Right renal cortex interstitium (tissue), 3 donors: ENCODE measurements around the gene PSIP1. TPM values are rescaled to one million over a fixed set of nuclear protein-coding genes. Genes with fewer than 3 reads are reported as not detected.
A peak's percentile ranks its signal among the peaks of the same experiment; 100 is the strongest.
"Not testable (repeated sequence)": the region's sequence is repeated elsewhere in the genome, so short reads cannot be mapped to it uniquely, and the experiment has no call there.

Experiments used
- DNase-seq, 3 donors: peaks; one replicate each; pipeline ENCODE4 v3.0.0-alpha.2; 2013; ENCODE audit warnings: low read depth in 3 of 3, low spot score in 2 of 3
- polyA plus RNA-seq, 3 donors: library from polyadenylated mRNA; unstranded; fragments of 120-200 nt; gene quantifications; one replicate each; pipeline ENCODE4 v1.2.1, GENCODE V29; 2013; ENCODE audit not compliant: insufficient read length in 3 of 3

The PSIP1 gene
- 100 to 1,000 TPM; 205 to 252 (median 224) TPM for polyA plus RNA-seq

DNA sequence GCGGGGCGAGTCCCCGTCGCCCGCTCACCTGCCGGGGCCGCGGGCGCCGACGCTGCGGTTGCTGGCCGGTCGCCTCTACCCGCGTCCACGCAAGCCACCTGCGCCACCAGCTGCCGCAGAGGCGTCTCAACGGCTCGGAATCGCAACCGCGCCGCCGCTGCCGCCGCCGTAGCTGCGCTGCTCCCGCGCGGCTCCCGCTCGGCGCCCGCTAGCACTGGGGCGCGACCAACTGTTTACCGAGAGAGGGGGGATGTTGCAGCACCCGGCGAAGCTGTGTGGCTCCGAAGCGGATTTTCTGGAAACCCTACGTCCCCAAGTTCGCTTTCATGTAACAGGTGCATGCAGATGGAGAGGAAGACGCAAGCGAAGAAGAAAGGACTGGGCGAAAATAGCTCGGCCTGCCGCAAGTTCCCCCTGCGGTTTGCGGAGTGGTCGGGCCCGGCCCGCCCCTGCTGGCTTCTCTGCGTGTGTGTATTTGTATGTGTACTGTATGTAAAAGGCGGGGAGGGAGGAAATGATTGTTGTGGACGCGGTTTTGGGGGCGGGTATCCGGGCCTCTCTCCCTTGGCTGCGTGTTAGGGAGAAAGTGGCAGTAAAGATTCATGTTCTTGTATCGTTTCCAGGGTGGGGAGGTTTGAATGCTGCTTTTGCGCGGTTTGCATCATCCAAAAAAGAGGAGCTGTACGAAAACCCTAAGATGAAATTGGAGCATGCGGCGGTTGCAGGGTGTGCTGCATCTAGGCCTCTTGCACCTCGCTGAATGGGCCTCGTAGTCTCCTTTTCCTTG lies at the start of gene PSIP1:
Gene PSIP1 (minus strand): TSS at position 182 of the 787 bp plus-strand sequence. CDS start 782 bp downstream, outside the sequence.
- peak; percentile 72 to 90 (median 82) for DNase-seq

DNA sequence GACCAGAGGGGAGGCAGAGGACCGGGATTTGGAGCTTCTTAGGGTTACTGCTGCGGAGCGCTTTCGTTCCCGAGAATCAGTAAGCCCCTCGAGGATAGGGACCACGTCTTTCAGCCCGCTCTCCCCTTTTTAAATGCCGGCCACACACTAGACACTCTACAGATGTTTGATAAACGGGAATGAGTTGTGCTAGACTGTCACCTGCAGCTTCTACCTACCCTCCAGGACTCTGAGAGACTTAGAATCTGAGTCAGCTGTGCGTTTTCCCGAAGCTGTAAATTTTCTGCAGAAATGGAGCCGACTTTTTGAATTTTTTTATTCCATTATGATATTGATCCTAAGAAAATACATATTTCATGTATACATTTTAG lies 42.7 kb upstream of the PSIP1 start:
- no peak for DNase-seq

DNA sequence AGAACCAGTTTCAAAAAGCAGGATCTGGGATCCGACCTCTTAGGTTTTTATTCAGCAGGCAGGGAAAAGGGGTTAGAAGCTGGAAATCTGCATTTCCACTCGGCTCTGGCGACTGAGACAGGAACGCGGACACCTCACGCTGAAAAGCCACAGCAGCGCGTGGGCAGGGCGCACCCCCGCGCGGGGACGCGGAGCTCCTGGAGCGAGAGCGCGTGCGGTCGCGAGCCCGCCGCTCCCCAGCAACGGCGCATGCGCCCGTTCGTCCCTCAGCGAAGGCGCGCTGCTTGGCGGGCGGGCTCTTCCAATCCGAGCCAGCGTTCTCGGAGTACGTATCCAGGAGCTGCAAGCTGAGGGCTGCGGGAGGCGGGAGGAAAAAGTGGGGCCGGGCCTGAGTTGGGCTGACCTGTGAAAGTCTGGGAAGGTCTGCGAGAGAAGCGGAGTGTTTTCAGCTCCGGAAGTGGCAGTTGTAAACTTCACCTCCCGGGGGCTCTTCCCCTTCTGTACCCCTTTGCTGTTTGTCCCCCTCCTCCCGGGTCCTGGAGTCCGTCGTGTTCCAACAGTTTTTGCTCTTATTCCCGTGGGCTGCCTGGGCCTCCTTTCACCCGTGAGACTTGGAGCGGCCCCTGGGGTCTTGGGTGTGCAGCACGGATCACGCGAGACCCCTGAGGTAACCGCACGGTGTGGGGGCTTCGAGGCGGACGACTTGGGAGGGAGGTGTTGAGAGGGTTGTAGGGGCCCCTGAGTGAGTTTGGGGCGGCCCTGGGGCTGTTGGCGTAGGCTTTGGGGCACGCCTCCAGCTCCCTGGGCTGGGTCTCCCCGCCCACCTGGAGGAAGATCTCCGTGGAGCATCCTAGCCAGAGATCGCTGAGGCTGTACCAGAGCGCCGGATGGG lies 42.1 kb upstream of the PSIP1 start, which contains the start of gene CCDC171:
Gene CCDC171 (plus strand): TSS at position 408 of the 892 bp plus-strand sequence. CDS start 11,046 bp downstream, outside the sequence.
- peak; percentile 89 to 94 (median 92) for DNase-seq

DNA sequence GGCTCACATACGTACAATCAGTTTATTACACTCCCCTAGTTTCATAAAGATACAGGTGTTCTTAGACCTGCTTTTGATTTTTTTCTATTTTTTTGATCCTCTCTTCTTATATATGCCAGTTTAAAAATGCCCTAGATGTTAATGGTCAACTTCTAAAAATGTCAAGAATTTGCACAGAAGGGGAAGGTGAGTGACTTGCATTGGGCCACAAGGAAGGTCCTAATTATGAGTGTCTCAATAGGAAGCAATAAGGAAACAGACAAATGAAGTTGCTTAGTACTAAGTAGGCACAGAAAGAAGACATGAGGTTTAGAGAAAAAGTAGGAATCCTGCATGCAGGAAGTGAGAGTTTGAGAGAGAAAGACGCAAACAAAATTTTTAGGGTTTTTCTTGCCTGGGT lies 38.8 kb upstream of the PSIP1 start:
- DNase-seq: no peak

DNA sequence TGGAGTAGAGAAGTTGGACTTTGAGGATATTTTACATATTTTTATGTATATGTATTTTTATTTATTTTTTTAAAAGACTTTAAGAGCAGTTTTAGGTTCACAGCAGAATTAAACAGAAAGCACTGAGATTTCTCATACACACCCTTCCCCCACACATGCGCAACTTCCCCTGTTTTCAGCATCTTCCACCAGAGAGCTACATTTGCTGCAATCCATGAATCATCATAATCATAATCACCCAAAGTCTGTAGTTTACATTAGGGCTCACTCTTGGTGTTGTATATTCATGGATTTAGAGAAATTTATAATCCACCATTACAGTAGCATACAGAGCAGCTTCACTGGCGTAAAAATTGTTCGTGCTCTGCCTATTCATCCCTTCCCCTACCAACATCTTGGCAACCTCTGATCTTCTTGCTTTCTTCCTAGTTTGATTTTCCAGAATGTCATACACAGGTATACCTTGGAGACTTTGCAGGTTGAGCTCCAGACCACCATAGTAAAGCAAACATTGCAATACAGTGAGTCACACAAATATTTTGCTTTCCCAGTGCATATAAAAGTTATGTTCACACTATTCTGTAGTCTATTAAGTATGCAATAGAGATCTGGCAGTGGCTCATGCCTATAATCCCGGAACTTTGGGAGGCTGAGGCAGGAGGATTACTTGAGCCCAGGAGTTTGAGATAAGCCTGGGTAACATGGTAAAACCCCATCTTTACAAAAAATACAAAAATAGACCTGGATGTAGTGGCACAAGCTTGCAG lies 32.5 kb upstream of the PSIP1 start:
- DNase-seq: no peak

DNA sequence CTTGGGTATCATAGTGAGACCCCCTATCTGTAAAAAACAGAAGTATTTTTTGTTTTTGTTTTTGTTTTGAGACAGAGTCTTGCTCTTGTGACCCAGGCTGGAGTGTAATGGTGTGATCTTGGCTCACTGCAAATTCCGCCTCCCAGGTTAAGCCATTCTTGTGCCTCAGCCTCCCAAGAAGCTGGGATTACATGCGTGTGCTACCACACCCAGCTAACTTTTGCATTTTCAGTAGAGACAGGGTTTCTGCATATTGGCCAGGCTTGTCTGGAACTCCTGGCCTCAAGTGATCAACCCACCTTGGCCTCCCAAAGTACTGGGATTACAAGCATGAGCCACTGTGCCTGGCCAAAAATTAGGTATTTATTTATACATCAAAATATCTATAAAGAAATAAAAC lies 31.9 kb upstream of the PSIP1 start:
- DNase-seq: no peak

DNA sequence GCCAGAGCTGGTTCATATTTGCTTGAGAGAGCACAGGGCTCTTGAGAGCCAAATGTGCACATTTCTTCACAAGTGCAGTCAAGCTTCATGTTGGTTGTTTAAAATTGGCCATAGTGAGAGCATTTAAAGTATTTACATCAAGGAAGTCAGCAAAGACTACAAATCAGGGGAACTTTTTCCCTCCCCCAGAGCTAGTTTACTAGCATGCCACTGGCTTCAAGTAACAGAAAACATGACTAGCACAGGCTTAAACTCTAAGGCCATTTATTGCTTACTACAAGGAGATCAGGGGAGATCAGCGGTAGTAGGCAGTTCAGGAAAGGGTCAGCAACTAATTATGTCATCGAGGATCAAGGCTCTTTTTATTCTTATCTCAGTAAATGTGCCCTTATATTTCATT lies 31.1 kb upstream of the PSIP1 start:
- DNase-seq: no peak

DNA sequence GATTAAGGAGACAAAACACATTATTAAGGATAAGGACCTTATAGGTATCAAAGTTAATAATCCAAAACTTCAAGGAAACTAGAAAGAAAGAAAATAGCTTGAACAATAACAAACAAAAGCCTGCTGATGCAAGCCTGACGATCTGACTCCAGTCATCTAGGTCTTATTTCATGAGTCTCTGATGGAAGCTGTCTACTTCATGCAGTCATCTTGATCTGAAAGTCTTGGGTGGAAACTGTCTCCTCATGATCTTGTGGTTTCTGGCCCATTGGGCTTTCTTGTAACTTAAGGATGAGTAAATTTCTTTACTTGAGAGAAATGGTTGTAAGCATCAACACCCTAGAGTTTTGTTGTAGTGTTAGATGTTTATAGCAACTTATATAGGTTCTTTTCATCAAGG lies 20.6 kb upstream of the PSIP1 start:
- no peak for DNase-seq

DNA sequence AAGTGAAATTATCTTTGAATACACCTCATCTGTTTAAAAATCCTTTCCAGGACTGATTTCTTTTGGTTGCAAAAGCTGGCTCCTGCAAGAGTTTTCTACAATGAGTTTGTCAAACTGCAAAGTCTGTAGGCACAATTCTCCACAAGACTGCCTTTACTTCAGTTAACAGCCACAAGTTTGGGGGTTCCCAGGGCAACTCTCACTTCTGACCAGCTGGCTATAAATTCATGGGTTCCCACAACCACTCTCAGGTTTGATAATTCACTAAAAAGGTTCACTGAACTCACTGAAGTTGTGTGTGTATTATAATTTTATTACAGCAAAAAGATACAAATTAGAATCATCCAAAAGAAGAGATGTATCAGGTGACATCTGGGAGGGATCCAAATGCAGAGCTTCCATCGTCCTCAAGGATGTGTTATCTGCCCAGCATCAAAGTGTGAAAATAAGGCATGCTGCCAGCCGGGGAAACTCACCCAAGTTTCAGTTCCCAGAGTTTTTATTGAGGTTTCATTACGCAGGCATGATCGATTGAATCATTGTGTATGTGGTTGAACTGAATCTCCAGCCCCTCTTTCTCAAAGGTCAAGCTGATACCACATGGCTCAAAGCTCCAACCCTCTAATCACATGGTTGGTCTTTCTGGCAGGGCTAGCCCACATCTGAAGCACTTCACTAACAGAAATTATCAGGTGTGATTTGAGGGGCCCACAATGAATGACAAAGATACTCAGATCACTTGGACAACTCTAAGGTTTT lies 19.0 kb upstream of the PSIP1 start:
- DNase-seq: no peak

DNA sequence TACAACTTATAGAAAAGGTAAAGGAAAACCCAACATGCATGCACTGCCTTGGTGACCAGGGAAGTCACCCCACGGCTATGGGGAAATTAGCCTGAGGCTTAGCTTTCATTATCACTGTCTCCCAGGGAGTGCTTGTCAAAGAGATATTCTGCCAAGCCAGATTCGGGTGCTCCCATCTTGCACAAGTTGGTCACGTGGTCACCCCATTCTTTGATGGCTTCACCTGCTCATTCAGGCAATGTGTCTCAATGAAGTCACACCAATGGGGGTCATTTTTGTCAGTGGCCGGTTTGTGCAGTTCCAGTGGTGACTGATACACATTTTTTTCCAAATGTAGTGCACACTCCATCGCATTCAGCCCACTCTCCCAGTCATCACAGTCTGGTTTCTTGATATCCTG lies 16.3 kb upstream of the PSIP1 start:
- DNase-seq: not testable (repeated sequence)

DNA sequence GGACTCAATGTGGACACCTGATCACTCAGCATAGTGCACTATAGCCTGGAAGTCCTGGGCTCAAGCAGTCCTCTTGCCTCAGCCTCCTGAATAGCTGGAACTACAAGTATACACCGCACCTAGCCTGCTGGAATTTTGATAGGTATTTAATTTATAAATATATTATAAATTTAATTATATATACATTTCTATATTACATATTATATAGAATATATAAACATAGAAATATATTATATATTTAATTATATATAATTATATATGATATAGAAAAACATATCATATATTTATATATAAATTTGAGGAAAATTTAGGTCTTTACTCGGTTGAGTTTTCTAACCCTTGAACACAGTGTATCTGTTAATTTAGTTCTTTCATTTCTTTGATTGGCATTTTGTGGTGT lies 15.2 kb upstream of the PSIP1 start:
- DNase-seq: no peak

DNA sequence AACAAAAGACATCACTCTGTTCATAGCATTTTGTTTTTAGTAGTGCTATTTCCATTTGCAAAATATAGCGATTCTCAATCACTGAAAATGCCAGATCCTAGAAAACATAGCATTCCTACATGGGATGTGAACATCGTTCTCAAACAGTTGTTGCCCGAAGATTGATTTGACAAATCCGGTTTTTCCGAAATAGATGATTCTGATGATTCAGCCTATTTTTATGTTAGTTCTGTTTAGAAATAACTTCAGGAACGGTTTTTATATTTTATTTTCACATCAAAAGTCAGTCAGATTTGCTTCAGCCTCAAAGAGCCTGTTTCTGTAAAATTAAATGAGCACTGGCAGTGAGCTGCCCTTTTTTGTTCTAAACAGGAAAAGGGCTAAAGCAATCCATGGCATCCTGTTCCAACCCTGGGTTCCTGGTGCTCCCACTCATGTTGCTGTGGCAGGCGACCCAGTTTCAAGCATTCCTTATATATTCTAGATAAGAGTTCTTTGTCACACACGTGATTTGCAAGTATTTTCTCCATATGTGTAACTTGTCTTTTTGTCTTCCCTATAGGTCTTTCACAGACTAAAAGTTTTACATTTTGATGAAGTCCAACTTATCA lies 14.2 kb upstream of the PSIP1 start:
- no peak for DNase-seq

DNA sequence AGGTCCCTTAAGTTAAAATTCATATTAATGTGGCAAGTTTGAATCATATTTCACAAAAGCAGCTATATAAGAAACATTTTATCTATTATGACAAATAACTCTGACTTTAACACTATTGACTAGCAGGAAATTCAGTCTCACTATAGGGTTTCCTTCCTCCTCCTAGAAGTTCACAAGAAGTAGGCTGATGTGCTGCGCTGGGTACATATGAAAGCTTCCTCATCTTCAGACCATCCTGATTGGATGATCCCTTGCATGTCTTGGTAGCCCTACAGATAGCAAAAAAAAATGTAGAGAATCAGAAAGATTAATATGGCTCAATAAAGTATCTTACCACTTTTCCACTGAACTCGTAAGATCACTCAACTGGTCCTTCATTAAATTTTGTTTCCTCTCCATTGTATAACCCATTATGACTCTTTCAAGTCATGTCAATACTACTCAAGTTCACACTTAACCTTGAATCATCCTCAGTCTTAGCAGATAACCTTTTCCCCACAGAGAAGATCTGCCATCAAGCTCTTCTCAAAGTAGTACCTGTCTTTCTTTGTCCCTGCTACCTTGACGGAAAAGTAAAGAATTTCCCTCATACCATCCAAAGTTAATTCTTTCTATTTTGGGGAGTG lies 11.5 kb upstream of the PSIP1 start:
- no peak for DNase-seq

DNA sequence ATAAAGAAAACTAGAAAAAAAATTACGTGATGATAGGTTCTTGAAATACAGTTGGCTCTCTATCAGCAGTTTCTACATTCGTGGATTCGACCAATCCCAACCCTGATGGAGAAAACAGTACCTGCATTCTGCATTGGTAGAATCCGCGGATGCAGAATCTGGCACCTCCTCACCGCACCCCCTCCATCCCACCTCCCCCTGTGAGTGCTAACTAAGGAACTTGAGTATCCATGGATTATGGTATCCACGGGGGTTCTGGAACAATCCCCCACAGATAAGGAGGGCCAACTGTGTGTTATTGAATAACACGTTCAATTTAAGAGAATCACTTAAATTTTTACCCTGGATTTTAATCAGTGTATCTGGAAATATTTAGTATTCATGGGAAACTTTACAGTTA lies 10.5 kb upstream of the PSIP1 start:
- DNase-seq: no peak

DNA sequence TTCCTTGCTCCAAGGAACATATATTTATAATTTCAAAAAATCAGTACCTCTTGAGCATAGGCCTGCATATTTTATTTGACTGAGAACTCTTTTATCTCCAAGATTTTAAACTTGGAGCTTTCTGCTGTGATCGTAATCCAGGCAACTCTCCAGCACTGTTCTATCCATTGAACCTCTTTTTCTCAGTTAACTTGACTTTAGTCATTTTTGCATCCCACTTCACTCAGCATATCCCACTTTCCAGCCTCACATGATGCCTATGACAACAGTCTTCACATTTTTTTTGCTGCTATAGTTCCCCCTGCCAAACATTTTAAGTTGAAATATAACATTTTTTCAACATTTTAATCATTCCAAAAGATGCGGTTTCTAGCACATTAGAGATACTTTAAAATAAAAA lies 9.1 kb upstream of the PSIP1 start:
- DNase-seq: no peak

DNA sequence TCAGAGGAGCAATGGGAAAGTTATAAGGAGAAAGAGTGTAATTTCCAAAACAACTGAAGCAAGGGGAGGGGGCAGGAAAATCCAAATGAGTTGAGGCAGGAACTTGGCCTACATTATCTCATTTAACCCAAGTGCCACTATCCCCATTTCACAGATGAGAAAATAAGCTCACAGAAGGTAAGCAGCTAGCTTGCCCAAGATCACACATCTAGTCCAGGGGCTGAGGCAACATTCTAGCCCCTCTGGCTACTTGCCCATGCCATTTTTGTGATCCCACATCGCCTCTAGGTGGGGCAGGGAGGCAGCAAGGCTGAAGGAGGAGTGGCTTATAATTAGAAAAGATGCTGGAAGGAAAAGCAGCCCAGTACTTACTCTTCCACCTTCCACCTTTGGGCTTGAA lies 2.6 kb upstream of the PSIP1 start:
- DNase-seq: no peak

DNA sequence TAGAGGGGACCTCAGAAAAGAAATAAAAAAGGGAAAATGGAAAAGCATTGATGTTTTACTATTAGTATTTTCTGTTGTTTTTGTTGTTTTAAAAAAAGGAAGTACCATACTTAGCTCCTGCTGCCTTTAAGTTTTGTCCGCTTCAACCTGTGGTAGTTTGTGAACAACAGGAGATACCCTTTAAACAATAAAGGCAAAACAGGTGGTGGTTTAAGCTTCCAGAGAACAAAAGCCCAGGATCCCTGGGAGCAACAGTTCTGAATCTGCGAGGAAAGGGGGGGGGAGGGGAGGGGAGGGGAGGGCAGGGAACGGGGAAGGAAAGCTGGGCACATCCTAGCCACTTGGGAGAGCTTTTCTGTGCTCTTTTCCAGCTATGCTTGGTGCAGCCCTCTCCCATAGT lies 2.1 kb upstream of the PSIP1 start:
- DNase-seq: no peak

DNA sequence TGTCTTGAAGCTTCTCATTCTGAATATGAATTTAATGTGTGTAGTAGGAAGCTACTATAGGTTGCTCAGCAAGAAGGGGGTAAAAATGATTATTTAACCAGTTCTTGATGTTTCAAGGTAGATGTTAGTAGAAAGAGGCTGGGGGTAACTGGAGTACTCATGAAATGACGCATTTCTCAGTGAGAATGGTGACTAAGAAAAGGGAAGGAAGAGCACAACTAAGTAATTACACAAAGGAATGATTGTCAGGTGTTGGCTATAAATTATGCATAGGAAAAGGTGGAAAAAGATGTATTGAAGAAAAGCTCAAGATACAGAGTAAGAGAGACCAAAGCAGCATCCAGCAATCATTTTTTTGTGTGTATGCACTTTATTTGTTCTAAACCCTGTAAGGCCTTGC lies 1.4 kb upstream of the PSIP1 start:
- DNase-seq: no peak
